Right lobe of liver (tissue), 4 donors: ENCODE results near the gene ADARB2.

Experiments
- CTCF ChIP-seq, 4 donors: fragments of 200-600 bp in 3 of 4; fragments of 450-650 bp in 1 of 4; IDR thresholded peaks; one replicate each; pipeline versions ENCODE4 v1.5.1 to v1.8.0; 2016 to 2022; ENCODE audit warnings: antibody characterized with exemption in 4 of 4, mild to moderate bottlenecking in 2 of 4
- POLR2A ChIP-seq: fragments of 450-650 bp; IDR thresholded peaks from one replicate; pipeline ENCODE4 v1.6.1; 2017; ENCODE audit warnings: antibody characterized with exemption, mild to moderate bottlenecking
- donor health status: DM: no; HTN: no; CAD: no.
- donor health status: DM: no; HTN: no; CAD: no.
- donor health status: DM: no; HTN: yes; CAD: no.

- TF ChIP-seq CTCF (IDR thresholded peaks at IDR 0.05): no peak
- no peak for TF ChIP-seq POLR2A
These were observed 170.2 kb downstream of the ADARB2 start for GRCh38 chr10:1567152-1567551.
